ENCODE measurements around the gene AUTS2.
A peak's percentile ranks its signal among the peaks of the same experiment; 100 is the strongest.

The AUTS2 gene

GRCh38 chr7:70771451-70771850 lies 1173.2 kb downstream of the AUTS2 start:
- Mint-ChIP-seq H3K36me3 (ENCODE audit: insufficient read depth) (peaks cover 47% of the 10 kb centered on the region), H3K4me3 (no peak overlapping the region), H3K9me3 (no peaks in the 10 kb centered on the region), H3K4me1 (peaks cover 23% of the 10 kb centered on the region), H3K27ac (ENCODE audit: low read depth) (no peak overlapping the region), H3K27me3 (no peaks in the 10 kb centered on the region)
- DNase-seq (ENCODE audit: low spot score in 2 of 2) (no peak), ATAC-seq (replicated peaks; ENCODE audit: extremely low read depth, poor library complexity, severe bottlenecking) (no peak)

- peaks cover 37% of the 10 kb centered on the region for H3K4me1 Mint-ChIP-seq
- H3K27ac Mint-ChIP-seq (ENCODE audit: low read depth): peak overlapping the region; percentile 41
- H3K36me3 Mint-ChIP-seq (ENCODE audit: insufficient read depth): peaks cover 50% of the 10 kb centered on the region
- H3K4me3 Mint-ChIP-seq: no peak overlapping the region
- ATAC-seq (replicated peaks; ENCODE audit: extremely low read depth, poor library complexity, severe bottlenecking): no peak
- no peaks in the 10 kb centered on the region for H3K27me3 Mint-ChIP-seq
- no peak for DNase-seq (ENCODE audit: low spot score in 2 of 2)
- no peaks in the 10 kb centered on the region for H3K9me3 Mint-ChIP-seq
Measured at GRCh38 chr7:70772891-70773290, 1174.6 kb downstream of the AUTS2 start.

DNA sequence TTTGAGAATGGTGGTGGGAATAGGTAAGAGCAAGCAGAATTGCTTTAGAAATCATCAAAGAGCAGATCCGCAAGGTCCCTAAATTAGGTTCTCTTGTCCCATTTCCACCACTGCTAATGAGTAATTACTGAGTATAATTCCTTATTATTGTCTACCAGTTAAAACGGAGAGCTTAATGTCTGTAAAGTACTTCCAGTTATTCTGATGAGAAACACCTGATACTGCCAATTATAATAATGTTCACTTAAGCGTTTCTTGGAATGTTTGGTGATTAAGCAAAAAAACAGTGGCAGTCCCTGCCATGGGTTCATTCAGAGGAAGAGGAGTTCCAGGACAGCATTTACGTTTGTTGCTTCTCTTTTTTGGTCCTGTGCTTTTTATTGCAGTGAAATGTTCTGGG lies 1175.1 kb downstream of the AUTS2 start:
- Mint-ChIP-seq H3K4me1 (peaks cover 42% of the 10 kb centered on the region), H3K36me3 (ENCODE audit: insufficient read depth) (peaks cover 53% of the 10 kb centered on the region), H3K27me3 (no peaks in the 10 kb centered on the region), H3K9me3 (no peaks in the 10 kb centered on the region), H3K27ac (ENCODE audit: low read depth) (no peak overlapping the region), H3K4me3 (no peak overlapping the region)
- DNase-seq (ENCODE audit: low spot score in 2 of 2) (no peak), ATAC-seq (replicated peaks; ENCODE audit: extremely low read depth, poor library complexity, severe bottlenecking) (no peak)

DNA sequence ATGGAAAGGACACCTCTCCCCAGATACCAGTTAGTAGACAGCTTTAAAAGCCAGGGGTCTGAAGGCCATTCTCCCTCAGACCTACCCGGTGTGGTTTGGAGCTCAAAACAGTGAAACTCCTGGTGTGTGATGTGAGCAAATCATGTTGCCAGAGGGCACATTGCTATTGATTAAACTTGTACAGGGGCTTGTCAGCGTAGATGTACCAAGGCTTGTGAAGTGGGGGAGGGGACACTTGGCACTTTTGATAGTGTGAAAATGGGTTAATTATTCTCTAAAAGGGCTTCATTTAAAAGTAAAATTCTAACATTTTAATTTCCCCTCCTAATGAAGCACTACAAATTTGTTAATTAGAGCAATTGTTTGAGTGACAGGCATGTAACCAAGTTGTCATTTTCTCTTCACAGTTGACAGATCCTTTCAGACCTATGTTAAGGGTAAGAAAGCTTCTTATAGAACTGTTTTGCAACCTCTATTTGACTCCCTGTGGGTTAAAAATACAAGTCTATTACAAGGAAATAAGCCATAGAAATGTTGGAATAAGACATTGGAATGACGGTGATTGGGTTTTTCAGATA lies 1176.8 kb downstream of the AUTS2 start:
- no peak overlapping the region for H3K4me3 Mint-ChIP-seq
- peaks cover 60% of the 10 kb centered on the region for H3K36me3 Mint-ChIP-seq (ENCODE audit: insufficient read depth)
- ATAC-seq (replicated peaks; ENCODE audit: extremely low read depth, poor library complexity, severe bottlenecking): no peak
- H3K4me1 Mint-ChIP-seq: peaks cover 55% of the 10 kb centered on the region
- H3K27ac Mint-ChIP-seq (ENCODE audit: low read depth): no peak overlapping the region
- no peaks in the 10 kb centered on the region for H3K9me3 Mint-ChIP-seq
- H3K27me3 Mint-ChIP-seq: no peaks in the 10 kb centered on the region
- no peak for DNase-seq (ENCODE audit: low spot score in 2 of 2)

DNA sequence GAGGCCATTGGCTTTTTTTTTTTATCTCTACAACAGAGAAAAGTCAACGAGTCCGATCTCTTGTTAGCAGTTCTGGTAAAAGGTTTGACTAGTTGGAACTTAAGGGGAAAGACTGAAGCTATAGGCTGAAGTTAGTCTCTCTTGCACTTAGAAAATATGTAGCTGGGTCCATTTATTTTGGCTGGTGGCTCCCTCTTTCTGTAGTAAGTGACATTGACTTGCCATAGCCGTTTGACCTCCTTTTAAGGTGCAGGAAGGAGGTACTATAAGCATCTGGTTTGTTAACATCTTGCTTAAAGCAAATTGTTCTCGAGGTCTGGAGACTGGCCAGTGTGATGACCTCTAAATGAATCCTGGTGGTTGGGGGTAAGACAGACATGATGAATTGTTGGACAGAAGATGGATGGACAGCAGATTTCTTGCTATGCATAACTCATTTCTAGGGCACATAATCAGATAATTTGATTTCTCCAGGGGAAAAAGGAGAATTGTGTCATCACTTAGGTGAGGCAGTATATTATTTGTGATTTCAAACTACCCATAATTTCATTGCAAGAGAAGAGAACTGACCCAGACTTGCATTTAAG lies 1177.4 kb downstream of the AUTS2 start:
- Mint-ChIP-seq H3K4me3 (no peak overlapping the region), H3K9me3 (no peaks in the 10 kb centered on the region), H3K27me3 (no peaks in the 10 kb centered on the region), H3K27ac (ENCODE audit: low read depth) (peak overlapping the region; percentile 84), H3K4me1 (peaks cover 55% of the 10 kb centered on the region), H3K36me3 (ENCODE audit: insufficient read depth) (peaks cover 58% of the 10 kb centered on the region)
- ATAC-seq (replicated peaks; ENCODE audit: extremely low read depth, poor library complexity, severe bottlenecking) (no peak), DNase-seq (ENCODE audit: low spot score in 2 of 2) (no peak)

DNA sequence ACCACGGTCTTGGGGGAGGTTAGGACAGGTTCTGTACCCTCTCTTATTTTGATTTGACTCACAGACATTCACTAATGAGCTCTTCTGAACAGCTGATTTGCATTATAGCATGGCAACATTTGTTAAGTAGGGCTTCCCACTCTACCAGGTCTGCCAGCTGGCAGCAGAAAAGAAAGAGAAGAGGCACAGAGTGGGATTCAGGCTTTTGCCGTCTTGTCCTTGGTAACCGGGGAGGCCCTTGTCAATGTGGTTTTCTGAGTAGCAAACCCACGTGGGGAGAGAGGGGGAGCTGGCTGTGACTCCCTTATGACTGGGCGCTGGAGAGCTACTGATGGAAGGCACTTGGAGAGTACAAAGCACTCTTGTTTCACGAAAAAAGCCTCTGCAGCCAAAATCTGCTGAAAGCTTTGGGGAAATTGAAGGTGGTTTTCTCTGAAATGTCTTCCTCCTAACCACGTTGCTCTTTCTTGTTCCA lies 1178.4 kb downstream of the AUTS2 start:
- no peak overlapping the region for H3K4me3 Mint-ChIP-seq
- no peaks in the 10 kb centered on the region for H3K27me3 Mint-ChIP-seq
- peak overlapping the region; percentile 84 for H3K27ac Mint-ChIP-seq (ENCODE audit: low read depth)
- ATAC-seq (replicated peaks; ENCODE audit: extremely low read depth, poor library complexity, severe bottlenecking) (peak; percentile 31), DNase-seq (ENCODE audit: low spot score in 2 of 2) (no peak)
- peaks cover 57% of the 10 kb centered on the region for H3K36me3 Mint-ChIP-seq (ENCODE audit: insufficient read depth)
- H3K4me1 Mint-ChIP-seq: peaks cover 55% of the 10 kb centered on the region
- H3K9me3 Mint-ChIP-seq: no peaks in the 10 kb centered on the region

DNA sequence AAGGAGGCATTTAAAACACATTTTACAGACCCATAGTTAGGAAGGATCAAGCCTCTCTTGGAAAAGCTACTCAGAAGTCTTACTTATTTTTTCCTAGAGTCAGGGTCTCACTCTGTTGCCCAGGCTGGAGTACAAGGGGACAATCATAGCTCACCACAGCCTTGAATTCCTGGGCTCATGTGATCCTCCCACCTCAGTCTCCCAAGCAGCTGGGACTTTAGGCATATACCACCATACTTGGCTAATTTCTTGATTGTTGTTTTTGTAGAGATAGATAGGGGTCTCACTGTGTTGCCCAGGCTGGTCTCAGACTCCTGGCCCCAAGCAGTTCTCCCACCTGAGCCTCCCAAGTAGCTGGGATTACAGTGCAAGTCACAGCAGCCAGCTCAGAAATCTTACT lies 1179.0 kb downstream of the AUTS2 start:
- no peak for ATAC-seq (replicated peaks; ENCODE audit: extremely low read depth, poor library complexity, severe bottlenecking)
- Mint-ChIP-seq H3K4me1 (peaks cover 51% of the 10 kb centered on the region), H3K36me3 (ENCODE audit: insufficient read depth) (peaks cover 56% of the 10 kb centered on the region), H3K4me3 (no peak overlapping the region), H3K9me3 (no peaks in the 10 kb centered on the region), H3K27me3 (no peaks in the 10 kb centered on the region), H3K27ac (ENCODE audit: low read depth) (peak overlapping the region; percentile 84)
- DNase-seq (ENCODE audit: low spot score in 2 of 2): no peak

DNA sequence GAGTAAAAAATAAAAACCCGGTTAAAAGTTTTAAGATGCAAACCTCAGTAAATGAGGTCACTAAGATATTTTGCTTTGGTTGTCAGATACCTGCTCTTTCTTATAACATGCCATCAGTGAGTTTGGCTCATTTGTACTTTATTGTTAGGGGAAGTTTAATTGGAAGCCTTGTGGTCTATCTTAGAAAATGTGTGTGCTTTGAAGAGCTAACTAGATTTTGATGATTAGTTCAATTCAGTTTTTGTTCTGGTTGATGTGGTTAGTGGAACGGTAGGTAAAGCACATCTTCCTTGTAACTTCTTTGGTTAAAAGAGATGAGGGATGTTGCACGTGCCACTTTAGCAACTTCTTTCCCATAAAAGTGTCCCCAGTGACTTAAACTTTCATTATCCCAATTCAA lies 1180.3 kb downstream of the AUTS2 start:
- Mint-ChIP-seq H3K9me3 (no peaks in the 10 kb centered on the region), H3K27ac (ENCODE audit: low read depth) (peak overlapping the region; percentile 84), H3K36me3 (ENCODE audit: insufficient read depth) (peaks cover 60% of the 10 kb centered on the region), H3K4me3 (no peak overlapping the region), H3K4me1 (peaks cover 44% of the 10 kb centered on the region), H3K27me3 (no peaks in the 10 kb centered on the region)
- DNase-seq (ENCODE audit: low spot score in 2 of 2) (no peak), ATAC-seq (replicated peaks; ENCODE audit: extremely low read depth, poor library complexity, severe bottlenecking) (peak; percentile 30)

DNA sequence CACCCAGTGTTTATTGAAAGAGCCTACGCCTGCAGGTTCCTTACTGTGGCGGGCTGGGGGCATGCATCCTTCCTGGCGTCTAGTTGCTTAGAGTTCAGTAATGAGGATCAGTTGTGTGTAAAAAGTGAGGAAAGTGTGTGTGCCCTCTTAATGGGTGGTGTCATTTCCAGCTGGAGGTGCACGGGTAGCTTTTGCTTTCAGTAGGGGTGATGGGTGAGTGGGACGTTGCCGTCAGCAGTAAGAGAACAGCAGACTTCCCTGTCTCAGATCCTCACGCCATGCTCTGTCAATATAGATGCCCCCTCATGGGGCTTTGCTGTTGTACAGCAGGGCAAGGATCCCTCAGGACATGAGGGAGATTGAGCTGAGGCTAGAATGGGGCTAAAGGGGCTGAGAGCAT lies 1181.0 kb downstream of the AUTS2 start:
- DNase-seq (ENCODE audit: low spot score in 2 of 2) (no peak), ATAC-seq (replicated peaks; ENCODE audit: extremely low read depth, poor library complexity, severe bottlenecking) (peak; percentile 50)
- Mint-ChIP-seq H3K9me3 (no peaks in the 10 kb centered on the region), H3K27ac (ENCODE audit: low read depth) (peak overlapping the region; percentile 84), H3K4me3 (peak overlapping the region; percentile 44), H3K36me3 (ENCODE audit: insufficient read depth) (peaks cover 58% of the 10 kb centered on the region), H3K4me1 (peaks cover 44% of the 10 kb centered on the region), H3K27me3 (no peaks in the 10 kb centered on the region)

DNA sequence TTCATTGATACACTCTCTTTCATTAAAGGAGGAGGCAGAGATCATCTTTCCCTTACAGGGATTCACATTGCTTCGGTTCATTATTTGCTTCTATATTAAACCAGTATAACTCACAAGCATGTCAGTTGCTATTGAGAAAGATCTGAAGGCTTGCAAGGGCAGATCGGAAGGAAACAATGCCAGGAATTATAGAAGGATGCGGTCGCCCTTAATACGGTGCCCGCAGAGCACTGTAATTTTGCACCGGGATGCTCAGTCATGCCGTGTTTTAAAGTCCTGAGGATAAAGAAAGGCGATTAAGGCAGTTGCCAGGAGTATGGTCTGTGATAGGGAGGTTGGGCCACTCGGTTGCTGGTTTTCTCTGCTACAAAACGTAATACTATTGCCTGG lies 1183.6 kb downstream of the AUTS2 start:
- DNase-seq (ENCODE audit: low spot score in 2 of 2) (no peak), ATAC-seq (replicated peaks; ENCODE audit: extremely low read depth, poor library complexity, severe bottlenecking) (no peak)
- H3K9me3 Mint-ChIP-seq: no peaks in the 10 kb centered on the region
- H3K36me3 Mint-ChIP-seq (ENCODE audit: insufficient read depth): peaks cover 70% of the 10 kb centered on the region
- no peaks in the 10 kb centered on the region for H3K27me3 Mint-ChIP-seq
- H3K4me3 Mint-ChIP-seq: no peak overlapping the region
- H3K4me1 Mint-ChIP-seq: peaks cover 28% of the 10 kb centered on the region
- no peak overlapping the region for H3K27ac Mint-ChIP-seq (ENCODE audit: low read depth)

GRCh38 chr7:70782796-70783195 lies 1184.5 kb downstream of the AUTS2 start:
- Mint-ChIP-seq H3K36me3 (ENCODE audit: insufficient read depth) (peaks cover 70% of the 10 kb centered on the region), H3K4me1 (peaks cover 28% of the 10 kb centered on the region), H3K9me3 (no peaks in the 10 kb centered on the region), H3K27ac (ENCODE audit: low read depth) (peak overlapping the region; percentile 32), H3K27me3 (no peaks in the 10 kb centered on the region), H3K4me3 (no peak overlapping the region)
- ATAC-seq (replicated peaks; ENCODE audit: extremely low read depth, poor library complexity, severe bottlenecking): no peak
- DNase-seq (ENCODE audit: low spot score in 2 of 2): no peak

DNA sequence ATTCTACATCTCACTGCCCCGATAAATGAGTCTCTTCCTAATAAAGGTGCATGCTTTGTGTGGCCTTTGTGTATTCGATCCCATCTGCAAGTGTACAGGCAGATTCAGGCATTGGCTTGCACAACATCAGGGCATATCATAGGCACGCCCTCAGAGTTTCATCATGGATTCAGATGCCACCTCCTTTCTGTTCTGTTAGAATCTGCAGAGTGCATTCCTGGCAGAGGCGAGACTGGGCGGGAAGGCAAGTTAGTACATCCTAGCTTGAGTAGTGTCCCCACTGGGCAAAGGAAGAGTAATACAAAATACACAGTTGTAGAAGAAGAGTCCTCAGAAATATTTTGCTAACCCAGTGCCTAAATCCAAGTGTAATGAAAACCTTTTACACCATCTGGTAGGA lies 1187.2 kb downstream of the AUTS2 start:
- peaks cover 9% of the 10 kb centered on the region for H3K4me1 Mint-ChIP-seq
- ATAC-seq (replicated peaks; ENCODE audit: extremely low read depth, poor library complexity, severe bottlenecking) (no peak), DNase-seq (ENCODE audit: low spot score in 2 of 2) (no peak)
- no peaks in the 10 kb centered on the region for H3K9me3 Mint-ChIP-seq
- no peak overlapping the region for H3K4me3 Mint-ChIP-seq
- no peaks in the 10 kb centered on the region for H3K27me3 Mint-ChIP-seq
- H3K27ac Mint-ChIP-seq (ENCODE audit: low read depth): no peak overlapping the region
- H3K36me3 Mint-ChIP-seq (ENCODE audit: insufficient read depth): peaks cover 68% of the 10 kb centered on the region

GRCh38 chr7:70786076-70786475 lies 1187.8 kb downstream of the AUTS2 start:
- Mint-ChIP-seq H3K4me3 (no peak overlapping the region), H3K4me1 (peaks cover 9% of the 10 kb centered on the region), H3K9me3 (no peaks in the 10 kb centered on the region), H3K36me3 (ENCODE audit: insufficient read depth) (peaks cover 69% of the 10 kb centered on the region), H3K27ac (ENCODE audit: low read depth) (no peak overlapping the region), H3K27me3 (no peaks in the 10 kb centered on the region)
- DNase-seq (ENCODE audit: low spot score in 2 of 2): no peak
- ATAC-seq (replicated peaks; ENCODE audit: extremely low read depth, poor library complexity, severe bottlenecking): no peak
